Right ventricle myocardium inferior (tissue), 1 donor: ENCODE results near the gene MET. TPM values are rescaled to one million over a fixed set of nuclear protein-coding genes. Genes with fewer than 3 reads are reported as not detected.

Source experiments
- ATAC-seq: fragments of 200-7000 bp; cut with Tn5 transposase; one replicate; pipeline ENCODE4 v1.9.1; 2020; ENCODE audit warnings: mild to moderate bottlenecking, moderate library complexity
- DNase-seq: peaks from one replicate; pipeline ENCODE4 v3.0.0; 2021; ENCODE audit errors: missing footprints
- intact Hi-C: fragments of 100-400 bp; cut with DNase I; formaldehyde crosslinking; loops from one replicate; pipeline ENCODE4 v1.11.0; 2022
- total RNA-seq: library from RNA; stranded (reverse); fragmentation: NEBNext Ultra II Directional; extraction: Animal tissue kit (Norgen Biotek cat#: 25700); gene quantifications from one replicate; pipeline ENCODE4 v1.2.1, GENCODE V29; 2021
- donor health status: DM: no; HTN: yes; CAD: no; lungs with severe emphysema.

The MET gene
- total RNA-seq, 1 donor from 2014 or later: 15.9 TPM

DNA sequence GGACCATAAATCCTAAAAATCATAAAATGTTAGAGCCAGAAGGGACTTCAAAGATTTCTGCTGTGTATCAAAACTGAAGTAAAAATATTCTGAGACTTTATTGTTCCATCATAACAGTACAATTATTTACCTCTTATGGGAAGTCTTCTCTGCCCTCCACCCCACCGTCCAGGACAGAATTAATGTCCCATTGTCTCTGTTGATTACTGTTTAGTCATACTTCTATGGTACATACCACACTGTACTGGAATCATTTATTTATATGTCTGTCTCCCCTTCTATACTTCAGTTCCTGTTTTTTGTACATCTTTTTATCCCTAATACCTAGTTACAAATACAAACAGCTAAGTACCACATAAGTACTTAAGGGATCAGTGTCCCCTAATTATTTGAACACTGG, 98.9 kb downstream of the MET start:
- no peak for DNase-seq
- ATAC-seq: no peak
- intact Hi-C loops: no loop called here

DNA sequence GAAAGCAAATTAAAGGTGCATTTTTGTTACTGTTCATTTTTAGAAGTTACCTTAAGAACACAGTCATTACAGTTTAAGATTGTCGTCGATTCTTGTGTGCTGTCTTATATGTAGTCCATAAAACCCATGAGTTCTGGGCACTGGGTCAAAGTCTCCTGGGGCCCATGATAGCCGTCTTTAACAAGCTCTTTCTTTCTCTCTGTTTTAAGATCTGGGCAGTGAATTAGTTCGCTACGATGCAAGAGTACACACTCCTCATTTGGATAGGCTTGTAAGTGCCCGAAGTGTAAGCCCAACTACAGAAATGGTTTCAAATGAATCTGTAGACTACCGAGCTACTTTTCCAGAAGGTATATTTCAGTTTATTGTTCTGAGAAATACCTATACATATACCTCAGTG, 99.6 kb downstream of the MET start:
- intact Hi-C loops: no loop called here
- ATAC-seq: no peak
- DNase-seq: no peak

DNA sequence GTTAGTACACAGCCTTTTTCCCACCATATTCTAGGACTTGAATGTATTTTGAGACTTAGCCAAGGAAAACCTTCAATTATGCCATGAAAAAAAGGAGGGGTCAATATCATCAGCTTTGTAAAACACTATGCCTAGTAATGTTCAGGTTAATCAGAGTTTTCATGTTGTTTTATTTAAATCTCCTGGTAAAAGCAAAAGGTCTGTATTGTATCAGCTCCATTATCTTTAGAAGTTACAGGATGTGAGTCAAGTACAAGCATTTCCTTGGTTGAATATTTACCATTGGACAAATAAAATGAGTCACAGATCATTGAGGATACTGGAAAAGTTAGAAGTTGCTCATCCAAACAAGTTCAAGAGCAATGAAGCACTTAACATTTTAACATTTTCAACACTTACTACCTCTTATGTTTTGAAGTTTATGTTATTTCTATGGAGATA, 100.4 kb downstream of the MET start:
- ATAC-seq (no peak), DNase-seq (no peak)
- intact Hi-C loops: no loop called here

GRCh38 chr7:116772926-116773749, 101.1 kb downstream of the MET start:
- ATAC-seq (no peak), DNase-seq (no peak)
- intact Hi-C loops: no loop called here

DNA sequence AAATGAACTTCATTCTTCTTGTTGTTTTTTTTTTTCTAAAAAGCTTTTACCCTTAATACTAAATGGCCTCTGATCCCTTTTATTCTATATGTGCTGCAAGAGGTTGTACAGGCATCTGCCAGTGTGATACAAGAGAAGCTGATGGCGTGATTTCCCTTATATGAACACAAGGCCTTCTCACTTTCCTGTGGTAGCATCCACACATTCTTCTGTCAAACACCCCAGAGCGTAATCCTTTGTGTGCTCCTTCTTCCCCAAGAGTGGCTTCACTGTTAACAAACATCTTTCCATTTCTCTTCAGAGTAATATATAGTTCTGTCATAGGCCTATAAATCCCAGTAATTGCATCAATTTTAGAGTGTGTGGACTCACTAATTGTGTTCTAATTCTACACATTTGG, 104.0 kb downstream of the MET start:
- ATAC-seq (no peak), DNase-seq (no peak)
- intact Hi-C loops: no loop called here

- intact Hi-C loops: no loop called here
These were observed 104.8 kb downstream of the MET start for GRCh38 chr7:116776610-116777289.

GRCh38 chr7:116777651-116778281, 105.8 kb downstream of the MET start:
- DNase-seq (no peak), ATAC-seq (no peak)
- intact Hi-C loops: no loop called here

More at GRCh38 chr7:116776610-116777289, 104.8 kb downstream of the MET start:
- DNase-seq (no peak), ATAC-seq (no peak)

DNA sequence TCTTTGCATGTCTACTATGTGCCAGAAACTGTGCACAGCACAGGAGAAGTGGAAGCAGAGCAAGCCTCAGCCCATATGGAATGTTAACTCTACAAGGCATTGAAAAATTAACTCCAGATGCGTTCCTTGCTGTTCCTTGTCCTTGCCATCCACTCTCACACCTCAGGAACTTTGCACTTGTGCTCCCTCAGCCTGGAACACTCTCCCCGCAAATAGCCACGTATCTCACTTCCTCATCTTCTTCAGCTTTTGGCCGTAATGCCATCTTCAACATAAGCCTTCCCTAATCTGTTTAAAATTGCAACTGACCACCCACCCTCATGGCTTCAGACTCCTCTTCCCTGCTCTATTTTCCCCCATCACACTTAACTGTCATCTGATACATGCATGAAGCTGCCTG, 107.2 kb downstream of the MET start:
- ATAC-seq (no peak), DNase-seq (no peak)
- intact Hi-C loops: no loop called here

DNA sequence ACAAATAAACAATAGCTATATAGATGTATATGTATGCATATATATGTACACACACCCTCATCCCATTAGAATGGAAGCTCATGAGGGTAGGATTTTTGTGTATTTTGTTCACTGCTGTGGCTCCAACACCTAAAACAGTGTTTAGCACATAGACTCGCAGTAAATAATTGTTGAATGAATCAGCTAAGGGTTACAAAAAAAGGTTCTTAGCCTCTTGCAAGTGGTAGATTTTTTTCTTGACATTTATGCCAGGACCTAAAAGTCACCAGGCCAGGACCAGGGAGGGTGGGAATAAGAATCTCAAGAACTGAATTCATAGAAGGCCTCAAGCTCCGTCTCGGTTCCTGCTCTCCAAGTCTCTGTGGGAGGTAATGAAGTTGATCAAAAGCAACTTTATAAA, 107.9 kb downstream of the MET start:
- DNase-seq: no peak
- no peak for ATAC-seq
- intact Hi-C loops: no loop called here

- DNase-seq (no peak), ATAC-seq (no peak)
- intact Hi-C loops: no loop called here
These were observed 108.5 kb downstream of the MET start for GRCh38 chr7:116780521-116780920.

DNA sequence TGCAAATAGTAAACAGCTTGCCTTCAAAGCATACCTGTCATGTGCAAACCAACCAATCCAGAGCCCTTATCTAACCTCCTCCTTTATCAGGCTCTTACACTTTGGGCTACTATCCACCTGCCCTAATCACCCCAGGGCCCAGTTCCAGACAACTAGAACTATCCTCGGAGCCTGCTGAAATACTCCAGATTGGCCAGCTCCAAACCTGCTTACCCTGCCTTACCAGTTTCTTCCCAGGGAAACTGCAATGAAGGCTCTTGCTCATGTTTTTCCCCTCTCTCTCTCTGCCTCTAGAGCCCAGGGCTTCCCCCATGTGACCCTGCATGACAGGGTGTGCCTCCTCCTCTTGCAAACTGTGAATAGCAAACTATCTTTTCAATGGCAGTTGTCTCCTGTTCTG, 109.0 kb downstream of the MET start:
- no peak for DNase-seq
- peak; percentile 62 for ATAC-seq
- intact Hi-C loops: no loop called here

GRCh38 chr7:116781584-116781983, 109.6 kb downstream of the MET start:
- DNase-seq (no peak), ATAC-seq (no peak)
- intact Hi-C loops: no loop called here

DNA sequence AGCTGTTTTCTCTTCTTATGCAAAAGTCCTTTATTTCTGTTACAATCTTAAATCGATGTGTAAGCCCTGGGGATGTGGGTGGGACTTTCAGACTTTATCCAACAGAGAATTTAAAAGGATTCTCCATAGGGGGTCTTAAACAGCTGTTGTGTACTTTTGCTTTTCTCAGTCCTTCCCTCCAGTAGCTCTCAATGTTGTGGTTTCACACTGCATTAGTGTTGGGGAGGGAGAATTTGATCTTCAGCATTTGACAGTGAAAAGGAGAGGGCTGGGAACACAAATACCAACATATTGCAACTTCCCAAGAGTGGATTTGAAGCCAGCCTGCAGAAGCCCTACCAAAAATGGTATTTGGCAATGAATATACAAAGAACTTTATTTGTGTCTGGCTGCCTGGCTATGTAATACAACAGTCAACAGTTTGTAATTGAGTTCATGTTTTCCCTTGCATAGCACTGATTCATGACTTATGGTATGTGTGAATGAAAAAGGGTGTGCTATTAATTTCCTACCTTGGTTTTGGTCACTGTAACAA, 110.2 kb downstream of the MET start:
- no peak for DNase-seq
- no peak for ATAC-seq
- intact Hi-C loops: no loop called here

DNA sequence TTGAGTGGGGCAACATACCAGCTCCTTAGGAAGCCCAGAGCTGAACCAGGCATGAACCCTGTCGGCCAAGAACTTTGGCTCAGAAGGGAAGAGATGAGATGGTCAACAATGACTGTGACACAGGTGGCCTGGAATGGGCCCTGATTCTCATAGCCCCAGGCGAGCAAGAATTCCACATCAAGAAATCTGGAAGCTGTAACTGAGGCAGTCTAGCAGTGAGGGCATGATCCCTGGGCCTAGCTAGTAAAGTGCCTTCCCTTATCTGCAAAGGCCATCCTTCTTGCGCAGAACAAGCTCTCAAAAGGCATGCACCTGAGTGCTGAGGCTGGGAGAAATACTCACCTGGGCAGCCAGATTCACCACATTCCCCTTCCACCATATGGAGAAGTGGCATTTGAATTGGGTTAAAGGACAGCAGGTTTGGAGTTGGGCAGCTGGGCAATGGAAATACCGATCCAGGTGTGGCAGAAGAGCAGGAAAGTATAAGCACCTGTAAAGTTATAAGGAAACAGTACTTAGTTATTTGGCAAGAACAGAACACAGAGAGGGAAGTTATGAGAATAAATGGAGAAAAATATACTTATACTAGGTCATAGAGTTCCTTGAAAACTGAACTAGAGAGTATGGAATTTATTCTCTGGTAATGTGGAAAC, 111.8 kb downstream of the MET start:
- DNase-seq (no peak), ATAC-seq (no peak)
- intact Hi-C loops: no loop called here

DNA sequence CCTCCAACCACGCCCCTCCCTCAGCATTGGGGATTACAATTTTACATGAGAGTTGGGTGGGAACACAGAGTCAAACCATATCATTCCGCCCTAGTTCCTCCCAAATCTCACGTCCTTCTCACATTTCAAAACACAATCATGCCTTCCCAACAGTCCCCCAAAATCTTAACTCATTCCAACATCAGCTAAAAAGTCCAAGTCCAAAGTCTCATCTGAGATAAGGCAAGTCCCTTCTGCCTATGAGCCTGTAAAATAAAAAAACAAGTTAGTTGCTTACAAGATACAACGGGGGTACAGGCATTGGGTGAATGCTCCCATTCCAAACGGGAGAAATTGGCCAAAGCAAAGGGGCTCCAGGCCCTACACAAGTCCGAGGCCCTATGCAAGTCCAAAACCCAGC, 112.7 kb downstream of the MET start:
- intact Hi-C loops: loop anchor here (5.0 kb wide), 1 partner anchor 112 kb away; the partner anchor contains the start of gene MET
- DNase-seq: no peak
- ATAC-seq: no peak

DNA sequence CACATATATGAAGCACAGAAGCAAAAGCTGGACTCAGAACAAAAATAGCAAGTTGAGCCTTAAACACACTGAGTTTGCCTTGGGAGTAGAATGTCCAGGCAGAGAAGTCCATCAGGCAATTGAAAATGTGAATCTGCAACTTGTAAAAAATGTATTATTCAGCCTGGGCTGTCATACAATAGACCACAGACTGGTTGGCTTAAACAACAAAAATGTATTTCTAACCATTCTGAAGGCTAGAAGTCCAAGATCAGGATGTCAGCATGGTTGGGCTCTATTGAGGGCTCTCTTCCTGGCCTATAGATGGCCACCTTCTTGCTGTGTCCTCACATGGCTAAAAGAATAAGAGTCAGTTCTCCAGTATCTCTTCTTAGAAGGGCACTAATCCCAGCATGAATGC, 113.8 kb downstream of the MET start:
- intact Hi-C loops: loop anchor here (5.0 kb wide), 1 partner anchor 114 kb away; the partner anchor contains the start of gene MET
- no peak for ATAC-seq

GRCh38 chr7:116786791-116787443, 114.9 kb downstream of the MET start:
- intact Hi-C loops: loop anchor here (5.0 kb wide), 1 partner anchor 115 kb away; the partner anchor contains the start of gene MET
- DNase-seq (no peak), ATAC-seq (peak; percentile 23)

More for the DNA sequence above, 113.8 kb downstream of the MET start:
- no peak for DNase-seq

GRCh38 chr7:116787881-116788280, 115.9 kb downstream of the MET start:
- no peak for ATAC-seq
- intact Hi-C loops: loop anchor here (5.0 kb wide), 1 partner anchor 116 kb away; the partner anchor contains the start of gene MET
- DNase-seq: no peak
